ENCODE results near the gene XPC.

XPC gene

DNA sequence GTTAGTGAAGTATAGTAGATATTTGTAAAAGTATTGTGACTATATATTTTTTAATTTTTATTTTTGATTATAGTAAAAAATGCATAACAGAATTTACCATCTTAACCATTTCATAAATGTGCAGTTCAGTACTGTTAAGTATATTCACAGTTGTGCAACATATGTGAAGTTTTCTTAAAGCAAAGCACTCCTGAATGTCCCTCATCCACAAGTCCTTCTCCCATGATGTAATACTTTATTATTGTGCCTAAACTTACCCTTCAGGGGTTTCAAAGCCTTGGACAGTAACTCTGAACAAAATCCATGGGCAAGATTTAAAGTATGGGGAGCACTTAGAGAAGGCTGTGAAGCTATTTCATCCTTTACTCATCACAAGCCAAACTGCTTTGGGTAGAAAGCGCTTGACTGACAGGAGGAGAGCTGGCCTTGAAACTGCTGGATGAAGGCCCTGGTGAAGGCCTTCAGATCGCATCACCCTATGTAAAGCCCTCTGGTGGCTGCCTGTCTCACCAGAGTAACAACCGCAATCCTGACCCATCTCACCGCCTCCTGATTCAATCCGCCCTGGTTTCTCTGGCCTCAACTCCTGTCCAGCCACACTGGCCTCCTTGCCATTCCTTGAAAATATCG is 28.3 kb upstream of the XPC start:
- no peak for DNase-seq

DNA sequence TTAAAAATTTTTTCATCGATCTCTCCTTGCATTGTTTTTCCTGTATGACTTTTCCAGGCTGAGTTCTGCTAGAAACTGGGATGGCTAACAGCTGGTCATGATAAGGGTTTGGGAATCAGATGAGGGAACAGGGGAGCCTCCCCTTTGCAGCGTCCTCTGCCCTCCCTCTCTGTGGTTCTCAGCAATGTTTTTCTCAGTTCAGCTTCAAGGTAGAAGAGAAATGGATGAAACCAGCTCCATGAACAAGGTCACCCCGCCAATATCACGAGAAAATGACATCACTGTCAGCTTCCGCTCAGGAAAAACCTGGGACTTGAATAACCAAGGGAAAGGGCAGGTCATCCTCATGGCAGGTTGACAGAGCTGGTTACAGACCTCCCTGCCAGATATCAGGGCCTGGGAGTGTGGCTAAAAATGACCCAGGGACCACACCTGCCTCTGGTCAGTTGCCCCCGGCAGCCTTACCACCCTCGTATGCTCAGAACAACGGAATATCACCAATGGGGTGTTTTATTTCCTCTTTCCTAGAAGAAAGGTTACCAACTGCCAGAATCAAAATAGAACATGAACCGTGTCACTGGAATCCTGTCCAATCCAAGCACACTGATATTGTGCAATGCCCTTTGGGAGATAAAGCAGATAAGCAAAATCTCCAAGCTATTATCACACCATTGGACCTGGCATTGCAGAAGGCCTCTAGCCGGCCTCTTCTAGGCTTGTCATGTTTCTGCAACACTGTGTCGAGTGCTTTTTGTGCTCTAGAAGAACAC is 26.3 kb upstream of the XPC start:
- DNase-seq: no peak

DNA sequence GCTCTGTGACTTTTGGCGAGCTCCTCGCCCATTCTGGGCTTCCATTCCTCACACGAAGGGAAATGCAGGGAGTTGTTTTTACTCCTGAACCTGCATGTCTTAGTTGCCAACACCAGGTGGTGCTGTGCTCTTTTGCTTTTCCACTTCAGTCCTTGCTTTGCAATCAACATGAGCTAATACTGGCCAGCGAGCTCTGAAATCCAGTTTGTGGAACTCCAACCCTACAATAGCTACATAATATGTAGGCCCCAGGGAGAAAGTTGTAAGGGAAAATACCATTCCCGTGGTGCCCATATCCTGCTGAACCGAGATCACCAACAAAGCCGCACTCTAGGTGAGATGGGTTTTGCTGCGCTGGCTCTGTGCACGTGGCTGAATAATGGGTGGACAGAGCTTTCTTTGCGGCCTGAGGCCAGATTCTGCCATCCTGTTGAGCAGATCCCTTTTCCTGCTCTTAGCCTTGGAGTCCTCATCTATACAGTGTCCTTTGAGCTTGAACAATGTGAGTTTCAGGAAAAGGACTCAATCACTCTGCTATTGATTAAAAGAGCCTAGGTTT is 25.2 kb upstream of the XPC start:
- peak; percentile 49 for DNase-seq

DNA sequence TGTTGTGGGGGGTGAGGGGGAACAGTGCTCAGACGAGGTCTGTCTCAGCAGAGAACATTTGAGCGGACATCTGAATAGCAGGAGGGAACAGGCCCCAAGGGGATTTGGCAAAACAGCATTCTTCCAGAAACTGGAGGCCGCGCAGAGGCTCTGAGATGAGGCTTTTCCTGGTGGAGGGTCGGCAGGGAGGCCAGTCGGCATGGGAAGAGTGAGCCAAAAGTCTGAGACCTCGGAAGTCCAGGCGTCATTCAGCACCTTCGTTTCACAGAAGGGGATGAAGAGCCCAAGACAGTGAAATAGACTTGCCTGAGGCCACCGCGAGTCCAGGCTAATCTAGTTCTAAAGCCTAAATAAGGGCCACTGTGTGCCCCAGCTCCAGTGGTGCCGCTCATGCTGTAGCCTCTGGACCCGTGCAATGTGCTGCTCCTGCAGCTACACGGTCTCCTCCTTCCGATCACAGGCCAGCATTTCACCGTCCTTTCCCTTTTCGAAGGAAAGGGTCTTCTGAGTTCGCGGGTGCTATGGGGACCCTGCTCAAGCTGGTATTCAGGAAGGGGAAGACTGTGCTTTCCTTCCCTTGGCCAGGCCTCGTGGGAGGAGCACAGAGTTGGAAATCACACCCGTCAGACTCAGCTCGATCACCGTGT is 24.6 kb upstream of the XPC start:
- no peak for DNase-seq

DNA sequence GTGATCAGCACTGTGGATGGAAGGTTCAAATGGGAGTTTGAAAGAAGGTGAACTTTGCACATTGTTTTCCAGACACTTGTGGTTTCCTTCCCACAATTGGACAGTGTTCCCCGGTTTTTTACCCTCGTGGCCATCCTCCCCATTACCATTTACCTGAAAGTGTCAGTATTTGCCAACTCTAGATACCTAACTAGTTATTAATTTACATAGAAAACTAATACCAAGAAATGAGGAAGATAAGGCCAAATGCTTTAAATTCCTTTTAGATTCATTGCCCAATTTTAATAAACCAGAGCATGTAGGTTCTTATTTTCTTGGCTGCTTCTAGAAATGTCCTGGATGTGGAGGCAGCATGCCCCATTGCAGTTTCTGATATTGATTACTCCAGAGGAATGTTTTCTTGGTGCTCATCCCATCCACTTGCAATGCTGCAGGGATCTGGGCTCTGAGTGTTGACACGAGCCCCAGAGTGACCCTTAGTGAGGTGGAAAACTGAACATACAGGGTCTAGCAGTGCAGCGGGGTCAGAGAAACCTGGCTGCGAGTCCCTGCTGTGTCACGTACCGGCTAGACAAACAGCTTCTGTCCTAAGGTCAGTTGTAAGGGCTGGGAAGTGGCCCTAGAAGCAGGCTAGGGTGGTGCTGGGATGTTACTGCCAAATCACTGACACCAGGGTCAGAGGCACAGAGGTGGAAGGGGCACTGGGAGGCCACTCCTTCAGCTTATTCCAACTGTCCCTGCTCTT is 23.7 kb upstream of the XPC start:
- no peak for DNase-seq

DNA sequence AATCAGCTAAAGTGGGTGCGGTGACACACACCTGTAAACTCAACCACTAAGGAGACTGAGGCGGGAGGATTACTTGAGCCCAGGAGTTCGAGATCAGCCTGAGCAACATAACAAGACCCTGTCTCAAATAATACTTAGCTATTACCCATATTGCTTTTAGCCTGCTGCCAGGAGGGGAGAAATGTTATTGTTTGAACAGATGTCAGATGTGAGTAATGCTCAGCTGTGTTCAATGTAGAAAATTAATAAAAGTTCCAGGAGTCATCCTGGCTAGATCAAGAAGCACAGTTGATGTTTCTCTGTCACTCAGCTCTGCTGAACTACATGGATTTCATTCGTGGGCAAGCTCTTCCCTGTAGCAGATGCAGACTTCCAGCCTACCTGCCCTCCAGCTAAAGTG is 22.4 kb upstream of the XPC start:
- DNase-seq: no peak

DNA sequence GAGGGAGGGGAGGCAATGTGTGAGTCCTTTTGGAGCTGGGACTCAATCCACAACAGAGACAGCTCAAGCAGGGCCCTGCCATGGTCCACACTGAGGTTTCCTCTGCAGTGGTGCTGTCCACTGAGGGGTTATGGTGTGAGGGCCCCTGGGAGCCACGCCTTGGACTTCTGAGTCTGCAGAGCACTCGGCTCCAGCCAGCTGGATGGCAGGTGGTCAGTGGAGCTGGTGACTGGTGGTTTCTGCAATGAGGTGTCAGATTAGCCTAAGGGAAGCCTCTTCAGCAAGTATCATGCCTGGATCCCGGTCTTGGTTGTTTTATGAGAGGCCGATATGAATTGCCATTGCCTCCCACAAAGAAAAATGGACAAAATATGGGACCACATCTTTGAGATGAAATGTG is 21.9 kb upstream of the XPC start:
- DNase-seq: no peak

DNA sequence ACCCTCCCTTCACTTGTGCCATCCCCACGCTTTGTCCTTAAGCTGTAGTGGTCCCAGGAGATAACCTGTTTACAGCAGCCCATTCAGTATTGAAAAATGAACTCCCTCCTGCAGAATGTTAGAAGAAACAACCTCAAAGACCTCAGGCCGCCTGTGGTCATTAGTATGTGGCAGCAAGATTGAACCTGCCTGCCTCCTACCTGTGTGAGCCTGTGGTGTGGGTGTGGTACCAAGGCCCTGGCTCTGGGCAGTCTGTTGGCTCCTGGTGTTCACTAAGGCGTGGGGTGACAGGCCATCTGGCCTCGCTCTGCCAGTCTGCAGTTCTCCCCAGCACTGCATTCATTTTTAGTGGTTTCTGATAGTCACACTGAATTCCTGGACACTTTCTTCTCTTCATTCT is 21.2 kb upstream of the XPC start:
- no peak for DNase-seq

DNA sequence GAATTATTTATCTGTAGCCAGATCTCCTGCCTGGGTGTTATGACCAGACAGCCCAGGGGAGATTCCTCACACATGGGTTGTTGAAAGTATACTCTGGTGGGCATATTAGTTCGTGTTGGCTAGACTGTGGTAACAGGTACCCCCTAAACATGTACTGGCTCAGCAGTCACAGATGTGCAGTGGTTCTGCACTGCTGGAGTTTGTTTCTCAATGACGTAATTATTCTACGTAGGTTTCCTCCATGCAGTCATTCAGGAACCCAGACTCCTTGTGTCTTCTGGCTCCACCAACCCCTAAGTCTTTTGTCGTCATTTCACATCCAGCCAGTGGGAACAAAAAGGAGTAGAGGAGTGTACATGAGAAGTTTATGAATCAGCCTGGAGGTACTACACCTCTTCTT is 16.5 kb upstream of the XPC start:
- no peak for DNase-seq

DNA sequence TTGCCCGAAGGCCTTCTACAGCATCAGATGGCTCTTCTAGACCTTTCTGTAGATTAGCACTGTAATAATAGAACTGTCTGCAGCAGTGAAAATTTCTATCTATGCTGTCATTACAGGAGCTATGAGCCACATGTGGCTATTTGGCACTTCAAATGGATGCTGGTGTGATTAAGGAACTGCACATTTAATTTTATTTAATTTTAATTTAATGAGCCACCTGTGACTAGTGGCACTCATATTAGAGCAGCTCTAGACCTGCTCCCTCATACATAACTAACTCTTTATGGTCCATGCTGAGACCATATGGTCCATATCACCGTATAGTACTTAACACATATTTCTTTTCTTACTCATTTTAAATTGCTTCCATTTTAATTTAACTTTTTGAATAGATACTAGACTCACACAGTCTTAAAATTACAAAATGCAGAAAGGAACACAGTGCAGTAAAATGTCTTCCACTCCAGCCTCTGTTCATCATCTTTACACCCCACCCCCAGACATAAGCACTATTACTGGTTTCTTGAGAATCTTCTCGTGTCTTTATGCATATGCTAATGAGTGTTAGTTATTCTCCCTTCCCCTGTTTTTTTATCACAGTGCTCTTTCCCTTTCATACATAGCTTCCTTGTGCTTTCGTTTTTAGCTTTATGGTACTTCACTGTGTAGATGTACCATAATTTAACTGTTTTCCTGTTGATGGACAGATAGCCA is 9.8 kb upstream of the XPC start:
- no peak for DNase-seq

DNA sequence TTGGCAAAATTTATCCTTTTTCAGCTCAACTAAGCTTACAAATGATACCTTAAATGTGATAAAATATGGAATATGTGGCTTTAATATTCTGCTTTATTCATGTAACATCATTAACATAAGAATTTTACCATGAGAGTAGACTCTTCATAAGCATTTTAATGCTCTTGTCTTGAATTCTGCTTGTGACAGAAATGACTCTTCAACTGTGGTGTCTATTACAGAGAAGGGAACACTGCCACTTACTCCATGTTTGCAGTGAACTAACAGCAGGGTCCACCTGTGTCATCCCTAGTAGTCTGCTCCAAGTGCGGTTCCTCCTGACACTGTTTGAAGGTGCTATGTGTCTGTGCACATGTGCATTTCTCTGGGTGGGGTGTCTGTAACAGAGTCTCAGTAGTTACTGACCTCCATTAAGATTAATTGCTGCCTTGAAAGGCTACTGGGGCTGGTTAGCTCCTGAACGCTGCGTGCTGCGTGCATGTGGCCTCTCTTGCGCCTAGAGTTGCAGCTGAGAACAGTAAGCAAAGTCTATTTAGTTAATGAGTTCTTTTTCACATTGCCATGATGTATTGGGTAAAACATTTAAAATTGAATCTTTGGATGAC is 8.6 kb upstream of the XPC start:
- no peak for DNase-seq

DNA sequence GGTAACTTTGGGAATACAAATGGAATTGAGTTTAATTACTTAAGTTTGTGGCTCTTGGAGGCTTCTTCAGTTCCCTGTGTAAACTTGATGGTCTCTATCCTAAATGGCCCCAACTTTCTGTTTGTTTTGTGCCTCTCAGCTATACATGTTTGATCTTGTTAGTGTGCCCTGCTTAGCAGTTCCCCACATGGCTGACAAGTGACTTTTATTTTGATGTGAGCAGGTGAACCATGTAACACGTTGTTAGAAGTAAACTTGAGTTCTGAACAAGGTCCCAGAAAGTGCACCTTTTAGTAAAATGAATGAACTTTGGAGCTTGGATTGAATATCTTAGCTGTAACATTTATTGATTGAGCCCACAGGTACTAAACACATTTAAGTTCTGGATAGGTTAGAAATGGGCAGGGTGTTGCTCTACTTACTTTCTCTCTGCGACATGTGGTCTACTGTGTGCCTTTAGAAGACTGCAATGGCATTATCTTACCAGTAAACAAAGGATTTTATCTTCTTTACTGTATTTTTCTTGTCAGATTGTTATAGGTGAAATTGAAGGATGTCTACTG is 4.7 kb upstream of the XPC start:
- no peak for DNase-seq

DNA sequence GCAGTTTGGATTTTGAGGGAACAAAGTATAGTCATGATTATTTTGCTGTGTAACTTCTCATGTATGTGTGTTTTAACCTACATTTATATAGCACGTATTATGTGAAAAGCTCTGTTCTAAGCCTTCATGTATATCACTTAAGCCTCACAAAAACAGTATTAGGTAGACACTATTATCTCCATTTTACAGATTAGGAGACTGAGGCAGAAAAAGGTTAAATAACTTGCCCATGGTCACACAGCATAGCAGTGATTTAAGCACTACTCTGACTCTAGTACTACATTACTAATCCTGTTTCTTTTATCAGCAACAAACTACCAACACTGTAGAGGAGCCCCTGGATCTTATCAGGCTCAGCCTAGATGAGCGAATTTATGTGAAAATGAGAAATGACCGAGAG is 2.9 kb upstream of the XPC start:
- DNase-seq: no peak

DNA sequence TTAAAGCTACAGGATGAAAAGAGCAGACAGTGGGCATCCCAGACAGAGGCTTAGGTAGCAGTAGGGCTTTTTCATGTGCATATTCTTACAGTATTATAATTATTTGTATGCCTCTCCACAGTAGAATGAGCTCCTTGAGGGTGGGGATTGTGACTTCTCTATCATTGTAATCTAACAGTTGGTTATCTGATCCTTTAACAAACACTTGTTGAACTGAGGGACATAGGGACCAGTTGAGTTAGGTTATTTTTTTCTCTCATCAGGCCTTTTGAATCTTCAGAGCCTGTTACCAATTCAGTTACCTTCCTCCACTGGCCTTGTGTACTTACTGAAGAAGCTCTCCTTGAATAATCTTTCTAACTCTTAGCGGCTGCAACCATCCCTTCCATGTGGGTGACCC is 1.4 kb upstream of the XPC start:
- no peak for DNase-seq

DNA sequence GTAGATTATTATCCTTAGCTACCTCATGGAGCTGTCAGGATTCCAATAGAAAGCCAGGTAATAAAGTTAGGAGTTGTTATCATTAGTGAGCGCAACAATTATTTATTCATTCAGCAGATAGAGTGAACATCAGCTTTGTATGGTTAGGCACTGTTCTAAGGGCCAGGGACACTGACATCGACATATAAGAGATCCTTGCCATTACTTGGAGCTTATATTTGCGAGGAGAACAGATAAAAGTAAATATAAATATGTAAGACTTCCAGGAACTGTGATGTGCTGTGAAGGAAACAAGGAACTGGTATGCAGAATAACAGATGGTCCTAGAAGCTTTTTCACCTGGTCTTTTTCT is 689 bp upstream of the XPC start:
- DNase-seq: no peak

DNA sequence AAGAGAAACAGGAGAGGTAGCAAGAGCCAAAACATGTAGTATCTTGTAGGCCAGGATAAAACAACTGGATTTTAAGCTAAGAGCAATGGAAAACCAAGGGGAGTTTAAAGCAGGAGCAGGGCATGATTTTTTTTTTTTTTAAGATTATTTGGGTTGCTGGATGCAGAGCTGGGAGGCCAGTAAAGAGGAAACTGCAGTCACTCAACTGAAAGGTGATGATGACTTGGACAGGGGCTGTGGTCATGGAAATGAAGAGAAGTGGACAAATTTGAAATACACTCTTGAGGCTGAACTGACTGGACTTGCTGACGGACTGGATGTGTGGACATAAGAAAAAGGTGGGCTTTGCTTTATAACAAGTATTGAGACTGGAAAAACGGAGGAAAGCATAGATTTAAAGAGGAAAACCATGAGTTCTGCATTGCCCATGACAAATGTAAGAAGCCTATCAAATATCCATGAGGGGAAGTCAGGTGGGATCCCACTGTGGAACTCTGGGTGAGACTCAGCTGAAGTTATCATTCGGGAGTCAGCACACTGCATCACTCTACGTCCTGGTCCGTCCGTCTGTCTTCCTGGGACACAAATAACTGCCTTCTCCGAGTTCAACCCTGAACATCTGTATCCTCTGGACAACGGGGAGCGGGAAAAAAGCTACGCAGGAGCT is 688 bp downstream of the XPC start:
- DNase-seq: peak; percentile 12

DNA sequence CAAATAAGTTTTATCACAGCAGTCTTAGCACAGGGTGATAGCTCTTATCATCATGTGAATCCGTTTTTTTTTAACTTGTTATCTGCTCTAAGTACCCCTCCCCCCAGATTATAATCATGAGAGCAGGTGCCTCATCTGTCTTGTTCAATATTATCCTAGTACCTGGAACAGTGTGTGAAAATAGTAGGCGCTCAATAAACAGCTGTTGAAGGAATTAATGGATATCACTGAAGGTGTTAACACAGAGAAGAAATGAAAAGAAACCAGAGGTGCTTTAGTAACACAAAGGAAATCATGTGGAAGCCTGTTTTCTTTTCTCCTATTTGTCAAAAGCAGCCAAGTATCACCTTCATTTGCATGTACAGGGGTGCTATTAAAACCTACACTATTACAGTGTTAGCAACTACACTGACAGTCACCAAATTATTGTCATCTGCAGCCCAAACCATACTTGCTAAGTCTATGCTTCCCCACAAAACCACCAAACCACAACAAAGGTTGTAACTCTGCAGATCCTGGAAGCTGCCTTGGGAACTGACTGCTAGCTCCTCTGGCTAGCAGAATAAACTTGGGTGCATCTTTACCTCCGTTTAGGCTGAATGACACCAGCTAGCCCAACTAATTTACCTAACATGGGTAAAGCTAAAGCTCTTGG is 2.9 kb downstream of the XPC start:
- DNase-seq: peak; percentile 83

DNA sequence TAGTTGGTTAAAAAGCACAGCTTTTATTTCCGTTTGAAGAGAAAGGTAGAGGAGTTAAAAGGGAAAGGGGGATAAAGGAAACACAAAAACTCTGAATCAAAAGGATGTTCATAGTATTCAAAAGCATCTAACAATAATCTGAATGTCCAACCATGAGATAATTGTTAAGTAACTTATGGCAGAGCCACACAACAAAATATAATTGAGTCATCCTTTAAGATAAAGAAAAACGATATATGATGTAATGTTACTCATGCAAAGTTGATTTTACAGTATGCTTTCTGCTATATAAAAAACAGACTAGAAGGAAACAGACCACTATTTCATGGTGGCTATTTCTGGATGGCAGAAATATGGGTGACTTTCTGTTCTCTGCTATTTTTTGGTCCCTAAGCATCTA is 3.9 kb downstream of the XPC start:
- DNase-seq: no peak

DNA sequence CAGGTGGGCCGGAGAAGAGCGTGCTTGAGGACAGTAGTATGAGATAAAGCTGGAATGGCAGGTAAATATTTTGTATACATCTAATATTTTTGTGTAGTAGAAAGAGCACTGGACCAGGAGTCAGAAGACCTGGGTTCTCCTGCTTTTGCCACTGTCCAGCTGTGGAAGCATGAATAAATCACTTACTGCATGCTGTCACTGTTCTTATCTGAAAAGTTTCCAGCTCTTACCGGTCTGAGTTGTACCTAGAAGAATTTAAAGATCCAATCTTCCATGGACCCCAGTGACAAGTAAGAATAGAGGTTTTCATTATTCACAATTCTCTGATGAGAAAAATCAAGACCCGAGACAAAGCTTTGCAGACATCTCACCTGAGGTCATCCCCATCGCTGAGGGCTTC is 5.9 kb downstream of the XPC start:
- no peak for DNase-seq

DNA sequence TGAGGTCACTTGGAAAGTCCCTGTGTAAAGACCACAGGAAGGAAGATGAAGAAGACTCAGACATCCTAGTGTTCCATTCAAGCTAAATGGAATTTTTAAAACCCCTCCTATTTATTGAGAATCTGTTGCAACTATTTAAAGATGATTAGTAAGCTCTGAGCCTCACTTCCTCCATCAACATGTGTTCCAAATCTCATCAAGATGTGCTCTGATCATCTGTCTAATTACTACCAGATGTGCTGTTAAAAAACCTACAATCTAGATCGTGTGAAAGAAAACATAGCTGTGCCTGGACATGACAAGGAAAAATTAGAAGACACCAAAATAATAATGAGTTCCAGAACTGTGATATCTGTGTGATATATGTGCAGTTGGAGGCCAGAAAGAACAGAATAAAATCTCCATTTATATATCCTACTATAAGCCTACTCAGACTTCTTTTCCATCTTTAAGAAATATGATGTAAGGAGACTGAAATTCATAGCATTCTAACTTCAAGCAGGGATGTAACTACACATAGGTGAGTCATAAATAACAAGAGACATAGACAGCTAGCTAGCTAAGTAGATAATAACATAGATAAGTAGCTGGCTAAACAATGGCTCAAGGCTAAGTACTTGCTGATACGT is 7.8 kb downstream of the XPC start:
- no peak for DNase-seq

Measured in CD4-positive, alpha-beta T cell treated with Interleukin-12 subunit alpha and Interleukin-12 subunit beta, for 1 hour (primary cell).